K562 (cell line): ENCODE results near the gene ATP6V1G2. TPM values are rescaled to one million over a fixed set of nuclear protein-coding genes. Genes with fewer than 3 reads are reported as not detected.
A peak's percentile ranks its signal among the peaks of the same experiment; 100 is the strongest.

Experiments
- ATAC-seq: fragments of 200-7000 bp; cut with Tn5 transposase; 3 replicates; pipeline ENCODE4 v1.9.1; 2020; ENCODE audit warnings: moderate library complexity
- BruUV-seq: library from RNA; stranded (reverse); fragments of 400-500 nt; replicated peaks from 2 replicates; lab custom pipeline; 2021; lab: Mats Ljungman, UMichigan
- CTCF ChIA-PET: fragments of 300-600 bp; formaldehyde crosslinking; extraction: SDS; loops from one replicate; lab custom pipeline; 2021; ENCODE audit warnings: low intra/inter-chr PET ratio; lab: Yijun Ruan, JAX
- POLR2A ChIA-PET: fragments of 300-600, 350-650 bp; sonication (Branson Sonifier 250); formaldehyde crosslinking; extraction: SDS; loops from one replicate; lab custom pipeline; 2021; ENCODE audit warnings: antibody characterized with exemption, inconsistent platforms; lab: Yijun Ruan, JAX
- DNase-seq, 4 experiments: peaks; one replicate each; pipeline versions ENCODE4 v3.0.0 to v3.0.0-alpha.2; 2011 to 2018; ENCODE audit warnings: low spot score in 3 of 4, mixed read lengths in 3 of 4; ENCODE audit errors: extremely low read depth in 1 of 4
- FAIRE-seq: peaks from 2 replicates; lab custom pipeline; 2011; peaks lifted over from hg19 to GRCh38; lab: Jason Lieb, UNC
- H2AFZ ChIP-seq: 2 replicates; pipeline ENCODE4 v1.6.0; 2011; ENCODE audit warnings: low read depth, low read length, control low read depth, inconsistent platforms
- H3K27ac ChIP-seq: fragments of 200-600 bp; 3 replicates; pipeline ENCODE4 v1.8.0; 2011; ENCODE audit warnings: low read depth, mild to moderate bottlenecking, control low read depth, inconsistent platforms, low read length, moderate library complexity, mixed read lengths; ENCODE audit errors: extremely low read depth
- H3K27me3 ChIP-seq, 2 experiments: fragments of 300-600 bp in 1 of 2; 2 replicates in 1 of 2; 3 replicates in 1 of 2; pipeline versions ENCODE4 v1.6.0 to v1.8.0; 2011; ENCODE audit warnings: inconsistent platforms in 2 of 2, low read length in 2 of 2, mild to moderate bottlenecking in 1 of 2, mixed read lengths in 1 of 2, moderate library complexity in 1 of 2; ENCODE audit not compliant: control insufficient read depth in 2 of 2, insufficient read depth in 2 of 2
- H3K36me3 ChIP-seq: fragments of 300-600 bp; 3 replicates; pipeline ENCODE4 v1.8.0; 2011; ENCODE audit warnings: mild to moderate bottlenecking, low read length, inconsistent platforms; ENCODE audit not compliant: control insufficient read depth, insufficient read depth
- H3K4me1 ChIP-seq, 2 experiments: fragments of 200-600 bp in 1 of 2; replicated peaks in 1 of 2; 2 replicates in 1 of 2; 3 replicates in 1 of 2; pipeline versions ENCODE4 v1.5.1 to v1.8.0; 2011; ENCODE audit warnings: inconsistent platforms in 2 of 2, low read length in 2 of 2, mild to moderate bottlenecking in 1 of 2, mixed read lengths in 1 of 2, moderate library complexity in 1 of 2; ENCODE audit not compliant: control insufficient read depth in 2 of 2, insufficient read depth in 2 of 2
- H3K4me2 ChIP-seq: 2 replicates; pipeline ENCODE4 v1.6.1; 2011; ENCODE audit warnings: low read length, control low read depth, inconsistent platforms, mixed read lengths; ENCODE audit not compliant: insufficient read depth
- H3K4me3 ChIP-seq: fragments of 200-600 bp; sonication (generic), shearing (Covaris generic); 2 replicates; pipeline ENCODE4 v1.5.1; 2016; ENCODE audit warnings: control low read depth, inconsistent platforms
- H3K79me2 ChIP-seq: fragments of 200-600 bp; 3 replicates; pipeline ENCODE4 v1.8.0; 2011; ENCODE audit warnings: low read length, inconsistent platforms; ENCODE audit not compliant: control insufficient read depth, insufficient read depth
- H3K9ac ChIP-seq, 2 experiments: 2 replicates each; pipeline versions ENCODE4 v1.6.0 to v1.6.1; 2011; ENCODE audit warnings: low read depth in 2 of 2, low read length in 2 of 2, control low read depth in 1 of 2, inconsistent platforms in 1 of 2, mild to moderate bottlenecking in 1 of 2, mixed read lengths in 1 of 2; ENCODE audit not compliant: insufficient read depth in 1 of 2
- H3K9me1 ChIP-seq: one replicate; pipeline ENCODE4 v1.6.0; 2011; ENCODE audit warnings: inconsistent platforms, mild to moderate bottlenecking, low read length, moderate library complexity; ENCODE audit not compliant: control insufficient read depth, insufficient read depth
- H3K9me3 ChIP-seq: replicated peaks from 2 replicates; pipeline ENCODE4 v1.5.1; 2011; ENCODE audit warnings: low read depth, low read length, inconsistent platforms; ENCODE audit not compliant: control insufficient read depth, insufficient read depth
- H4K20me1 ChIP-seq: replicated peaks from 2 replicates; pipeline ENCODE4 v1.6.1; 2011; ENCODE audit warnings: low read length, inconsistent platforms, mixed read lengths; ENCODE audit not compliant: control insufficient read depth, insufficient read depth
- CEBPB ChIP-seq: fragments of 450-650 bp; IDR thresholded peaks from 2 replicates; pipeline ENCODE4 v1.6.1; 2016; ENCODE audit warnings: missing genetic modification characterization, missing compliant biosample characterization
- FIP1L1 ChIP-seq: fragments of 200-400 bp; formaldehyde crosslinking; IDR thresholded peaks from 2 replicates; pipeline ENCODE4 v1.6.1; 2018; ENCODE audit warnings: mild to moderate bottlenecking, low read depth, low read length; ENCODE audit not compliant: poor library complexity, severe bottlenecking
- FOXA1 ChIP-seq: fragments of 450-650 bp; IDR thresholded peaks from 2 replicates; pipeline ENCODE4 v1.6.1; 2016; ENCODE audit warnings: mild to moderate bottlenecking, borderline replicate concordance
- IRF2 ChIP-seq: sonication (generic); formaldehyde crosslinking; IDR thresholded peaks from 2 replicates; pipeline ENCODE4 v1.8.1; 2022; ENCODE audit warnings: mild to moderate bottlenecking, missing genetic modification reagents
- KAT7 ChIP-seq: sonication (generic); formaldehyde crosslinking; IDR thresholded peaks from 2 replicates; pipeline ENCODE4 v1.8.0; 2022; ENCODE audit warnings: missing genetic modification reagents, mild to moderate bottlenecking, borderline replicate concordance
- SIRT6 ChIP-seq: IDR thresholded peaks from one replicate; pipeline ENCODE4 v1.6.1; 2012; ENCODE audit warnings: low read depth, mild to moderate bottlenecking, control low read depth, inconsistent platforms, low read length, moderate library complexity
- SIX5 ChIP-seq, 2 experiments: IDR thresholded peaks; 2 replicates each; pipeline ENCODE4 v1.6.1; 2011; ENCODE audit warnings: low read length in 2 of 2, borderline replicate concordance in 1 of 2, low read depth in 1 of 2, mild to moderate bottlenecking in 1 of 2, moderate library complexity in 1 of 2; ENCODE audit not compliant: insufficient read depth in 1 of 2
- SRSF7 ChIP-seq: fragments of 200-400 bp; formaldehyde crosslinking; optimal IDR thresholded peaks from 2 replicates; pipeline ENCODE3; 2017; ENCODE audit warnings: mild to moderate bottlenecking, low read depth, low read length
- TCF7L2 ChIP-seq: fragments of 150-350 bp; IDR thresholded peaks from 2 replicates; pipeline ENCODE4 v1.6.1; 2016; ENCODE audit warnings: low read depth, mild to moderate bottlenecking, low read length, moderate library complexity
- ZNF175 ChIP-seq: fragments of 200-800 bp; sonication (Bioruptor generic); IDR thresholded peaks from 2 replicates; pipeline ENCODE4 v1.6.1; 2016; ENCODE audit warnings: low read depth, mild to moderate bottlenecking, missing genetic modification characterization, missing compliant biosample characterization
- ZNF24 ChIP-seq: fragments of 450-650 bp; IDR thresholded peaks from 2 replicates; pipeline ENCODE4 v1.6.1; 2016
- ZNF431 ChIP-seq: sonication (generic); formaldehyde crosslinking; IDR thresholded peaks from 2 replicates; pipeline ENCODE4 v1.8.0; 2022; ENCODE audit warnings: mild to moderate bottlenecking, missing genetic modification reagents
- ZNF696 ChIP-seq: fragments of 250-450 bp; sonication (Bioruptor Pico); conservative IDR thresholded peaks from 2 replicates; pipeline ENCODE4 v1.4.0; 2020; ENCODE audit warnings: mild to moderate bottlenecking, moderate library complexity
- ZNF764 ChIP-seq: fragments of 250-450 bp; sonication (Bioruptor Pico); IDR thresholded peaks from 2 replicates; pipeline ENCODE4 v1.4.0; 2020; ENCODE audit warnings: low read depth, mild to moderate bottlenecking, moderate library complexity
- WGBS: fragments of 100-300 bp; shearing (Covaris generic); methylation state at CpG from one replicate; pipeline ENCODE4 v1.1.6; 2016; ENCODE audit warnings: low coverage, mixed read lengths; ENCODE audit not compliant: insufficient coverage; ENCODE audit errors: missing lambda C conversion rate; 5-methylcytosine and 5-hydroxymethylcytosine counted together
- in situ Hi-C: fragments of 300-500 bp; cut with MboI; formaldehyde crosslinking; loops from 4 replicates; pipeline ENCODE4 v1.15.0; 2018; ENCODE audit warnings: inconsistent platforms, mixed read lengths
- intact Hi-C: fragments of 100-400 bp; cut with micrococcal nuclease; formaldehyde crosslinking; loops from 2 replicates; pipeline ENCODE4 v1.14.2; 2022
- polyA plus RNA-seq, 8 experiments: library from polyadenylated mRNA; depleted of rRNA in 4 of 8; stranded (reverse) in 5 of 8; unstranded in 3 of 8; fragments of >200 nt; fragmentation: Nextera tagmentation in 2 of 8; fragmentation: Illumina TruSeq in 1 of 8; extraction: Ambion mirVana in 2 of 8; extraction: Trizol in 1 of 8; gene quantifications; 2 replicates each; pipeline versions ENCODE4 v1.2.1 to v1.2.3, GENCODE V29; 2011 to 2014; ENCODE audit warnings: inconsistent platforms in 1 of 8, missing spikeins in 1 of 8
- total RNA-seq, 7 experiments: library from RNA; depleted of rRNA in 6 of 7; stranded (reverse); fragments of >200 nt in 6 of 7; fragmentation: Illumina TruSeq in 2 of 7; extraction: Trizol in 2 of 7; gene quantifications; 2 replicates each; pipeline versions ENCODE4 v1.2.1 to v1.2.3, GENCODE V29; 2011 to 2021; ENCODE audit warnings: low replicate concordance in 1 of 7
- TF ChIP-seq, protein P1 (sequence below): fragments of 450-650 bp; formaldehyde crosslinking; IDR thresholded peaks from 2 replicates; pipeline ENCODE4 v1.4.0; 2020; ENCODE audit warnings: mild to moderate bottlenecking, moderate library complexity
- TF ChIP-seq, protein P2 (sequence below): sonication (generic); formaldehyde crosslinking; IDR thresholded peaks from 2 replicates; pipeline ENCODE4 v1.8.0; 2022; ENCODE audit warnings: missing genetic modification reagents, mild to moderate bottlenecking, borderline replicate concordance

The ATP6V1G2 gene
- total and polyA plus RNA-seq, 9 of the 15 experiments (the other 6 are each of a cell fraction or from before 2014, with no cell fraction given), result 0.14 to 1.5 (median 0.33) TPM

DNA sequence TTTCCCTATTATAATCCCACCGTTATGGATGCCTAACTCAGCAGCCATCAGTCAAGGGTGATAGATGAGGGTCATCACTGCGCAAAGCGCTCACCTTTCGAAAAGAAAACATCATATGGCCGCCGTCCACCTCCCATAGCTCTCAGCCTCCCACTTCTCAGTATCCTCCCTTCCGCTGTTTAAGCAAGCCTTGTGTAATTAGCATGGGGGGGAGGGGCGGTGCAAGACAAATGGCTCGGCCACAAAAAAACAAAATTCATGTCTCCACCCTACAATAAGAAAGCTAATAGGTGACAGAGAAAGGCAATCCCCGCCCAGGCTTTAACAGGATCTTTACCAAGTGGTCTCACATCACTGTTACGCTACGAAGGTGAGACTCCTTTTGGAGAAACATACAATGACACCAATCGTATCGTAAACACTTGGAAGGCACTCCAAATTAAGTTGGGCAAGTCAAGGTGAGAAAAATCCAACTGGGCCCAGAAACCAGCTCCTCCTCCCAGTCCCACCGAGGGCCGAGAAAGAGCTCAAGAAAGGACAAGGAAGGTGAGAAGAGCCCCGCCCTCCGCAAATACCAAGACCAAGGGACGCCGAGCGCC is 5.2 kb downstream of the ATP6V1G2 start:
- no peaks in the 10 kb centered on the region for H3K9me3 ChIP-seq
- ChIA-PET POLR2A (interaction anchor here (0.6 to 4.8 kb wide), 44 partner anchors 10 to 639 kb away, joined by 3 to 107 read pairs (median 4); partner anchors contain the start of genes BAG6, C6orf47, HSPA1A and HSPA1L), CTCF (interaction anchor here (0.8 kb wide), 1 partner anchor 50 kb away, joined by 3 read pairs; no protein-coding TSS in a partner anchor)
- H3K9me1 ChIP-seq, result peaks cover 15% of the 10 kb centered on the region
- H3K27me3 ChIP-seq, result no peaks in the 10 kb centered on the region
- WGBS, result 0% methylated on average over 21 of the region's 21 CpGs
- H3K36me3 ChIP-seq, result peaks cover 53% of the 10 kb centered on the region
- peak overlapping the region; percentile 92 to 97 for H3K9ac ChIP-seq
- in situ Hi-C loops, result loop anchor here (25.0 kb wide), 1 partner anchor 1421 kb away; the partner anchor contains the start of genes BRD2 and HLA-DMA
- peaks cover 73% of the 10 kb centered on the region for H3K79me2 ChIP-seq
- peak overlapping the region; percentile 98 for H3K27ac ChIP-seq
- peak; percentile 70 for ATAC-seq
- FAIRE-seq, result no peak
- peaks cover 6 to 24% of the 10 kb centered on the region in 2 experiments; a peak in 4 of 5 replicates for H3K4me1 ChIP-seq
- peaks cover 33% of the 10 kb centered on the region for H4K20me1 ChIP-seq
- H3K4me3 ChIP-seq, result peak overlapping the region; percentile 76
- TSS peak; percentile 65 for BruUV-seq
- DNase-seq, result peak; percentile 59 to 88 (median 70)
- intact Hi-C loops, result loop anchor here (1.0 to 10.0 kb wide), 3 partner anchors 49 to 234 kb away; partner anchors contain the start of gene VWA7
- H2AFZ ChIP-seq, result peak overlapping the region; percentile 99
- peak overlapping the region; percentile 98 for H3K4me2 ChIP-seq
- TF ChIP-seq SIRT6, result no peak
- TF ChIP-seq KAT7 (CRISPR knock-in tag), result peak; percentile 39; the same call in 1 of the 2 replicates
- TF ChIP-seq, protein P1, sequence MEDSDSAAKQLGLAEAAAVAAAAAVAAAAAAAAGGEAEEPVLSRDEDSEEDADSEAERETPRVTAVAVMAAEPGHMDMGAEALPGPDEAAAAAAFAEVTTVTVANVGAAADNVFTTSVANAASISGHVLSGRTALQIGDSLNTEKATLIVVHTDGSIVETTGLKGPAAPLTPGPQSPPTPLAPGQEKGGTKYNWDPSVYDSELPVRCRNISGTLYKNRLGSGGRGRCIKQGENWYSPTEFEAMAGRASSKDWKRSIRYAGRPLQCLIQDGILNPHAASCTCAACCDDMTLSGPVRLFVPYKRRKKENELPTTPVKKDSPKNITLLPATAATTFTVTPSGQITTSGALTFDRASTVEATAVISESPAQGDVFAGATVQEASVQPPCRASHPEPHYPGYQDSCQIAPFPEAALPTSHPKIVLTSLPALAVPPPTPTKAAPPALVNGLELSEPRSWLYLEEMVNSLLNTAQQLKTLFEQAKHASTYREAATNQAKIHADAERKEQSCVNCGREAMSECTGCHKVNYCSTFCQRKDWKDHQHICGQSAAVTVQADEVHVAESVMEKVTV (CRISPR knock-in tag), result peak; percentile 10; the same call in 1 of the 2 replicates
- TF ChIP-seq ZNF175 (CRISPR knock-in tag), result 0 out of 2 replicates have a peak, but pooled peaks have one; percentile 12
- TF ChIP-seq, protein P2, sequence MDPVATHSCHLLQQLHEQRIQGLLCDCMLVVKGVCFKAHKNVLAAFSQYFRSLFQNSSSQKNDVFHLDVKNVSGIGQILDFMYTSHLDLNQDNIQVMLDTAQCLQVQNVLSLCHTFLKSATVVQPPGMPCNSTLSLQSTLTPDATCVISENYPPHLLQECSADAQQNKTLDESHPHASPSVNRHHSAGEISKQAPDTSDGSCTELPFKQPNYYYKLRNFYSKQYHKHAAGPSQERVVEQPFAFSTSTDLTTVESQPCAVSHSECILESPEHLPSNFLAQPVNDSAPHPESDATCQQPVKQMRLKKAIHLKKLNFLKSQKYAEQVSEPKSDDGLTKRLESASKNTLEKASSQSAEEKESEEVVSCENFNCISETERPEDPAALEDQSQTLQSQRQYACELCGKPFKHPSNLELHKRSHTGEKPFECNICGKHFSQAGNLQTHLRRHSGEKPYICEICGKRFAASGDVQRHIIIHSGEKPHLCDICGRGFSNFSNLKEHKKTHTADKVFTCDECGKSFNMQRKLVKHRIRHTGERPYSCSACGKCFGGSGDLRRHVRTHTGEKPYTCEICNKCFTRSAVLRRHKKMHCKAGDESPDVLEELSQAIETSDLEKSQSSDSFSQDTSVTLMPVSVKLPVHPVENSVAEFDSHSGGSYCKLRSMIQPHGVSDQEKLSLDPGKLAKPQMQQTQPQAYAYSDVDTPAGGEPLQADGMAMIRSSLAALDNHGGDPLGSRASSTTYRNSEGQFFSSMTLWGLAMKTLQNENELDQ (CRISPR knock-in tag), result 0 out of 2 replicates have a peak, but pooled peaks have one; percentile 34
- no peak for TF ChIP-seq SRSF7
- no peak for TF ChIP-seq ZNF24
- no peak for TF ChIP-seq TCF7L2
- TF ChIP-seq SIX5 (IDR thresholded peaks at IDR 0.05; ENCODE audit: borderline replicate concordance in 1 of 2, insufficient read depth in 1 of 2, low read depth in 1 of 2, low read length in 2 of 2), result no peak
- TF ChIP-seq IRF2 (CRISPR knock-in tag), result no peak
- TF ChIP-seq ZNF764, result no peak
- 0 out of 2 replicates have a peak, but pooled peaks have one; percentile 60 for TF ChIP-seq ZNF696 (CRISPR knock-in tag)
- TF ChIP-seq ZNF431 (CRISPR knock-in tag), result 0 out of 2 replicates have a peak, but pooled peaks have one; percentile 62
- no peak for TF ChIP-seq FIP1L1
- TF ChIP-seq CEBPB (tag), result peak; percentile 92
- TF ChIP-seq FOXA1, result no peak
